ENCODE data around the gene ITIH6.
A peak's percentile ranks its signal among the peaks of the same experiment; 100 is the strongest.

ITIH6 gene

DNA sequence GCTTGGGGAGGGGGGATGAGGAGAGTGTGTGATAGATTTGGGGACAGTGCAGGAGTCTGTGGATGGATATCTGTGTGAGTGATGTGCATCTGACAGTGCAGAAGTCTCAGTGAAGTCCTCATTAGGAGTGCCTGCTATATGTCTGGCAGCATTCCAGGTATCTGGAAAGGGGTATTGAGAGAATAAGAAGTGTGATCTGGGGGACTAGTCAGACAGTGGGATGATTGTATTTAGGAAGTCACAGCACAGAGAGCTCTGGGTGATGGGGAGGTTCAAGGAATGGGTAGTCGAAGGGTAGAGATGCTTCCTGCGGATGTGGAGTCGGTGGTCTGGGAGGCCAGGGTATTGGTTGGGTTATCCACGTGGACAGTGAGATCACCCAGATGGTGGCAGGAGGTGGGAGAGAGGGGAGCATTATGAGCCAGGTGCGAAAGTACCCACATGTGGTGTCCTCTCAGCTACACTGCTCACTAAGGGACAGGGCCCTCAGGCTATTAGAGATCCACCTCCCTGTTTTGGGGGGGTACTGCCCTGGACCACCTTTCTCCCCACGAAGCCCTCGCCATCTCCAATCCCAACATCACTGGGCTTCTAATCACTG is 19.3 kb upstream of the ITIH6 start:
- TF ChIP-seq ZFX (IDR thresholded peaks at IDR 0.05): no peak
- TF ChIP-seq, protein P1, sequence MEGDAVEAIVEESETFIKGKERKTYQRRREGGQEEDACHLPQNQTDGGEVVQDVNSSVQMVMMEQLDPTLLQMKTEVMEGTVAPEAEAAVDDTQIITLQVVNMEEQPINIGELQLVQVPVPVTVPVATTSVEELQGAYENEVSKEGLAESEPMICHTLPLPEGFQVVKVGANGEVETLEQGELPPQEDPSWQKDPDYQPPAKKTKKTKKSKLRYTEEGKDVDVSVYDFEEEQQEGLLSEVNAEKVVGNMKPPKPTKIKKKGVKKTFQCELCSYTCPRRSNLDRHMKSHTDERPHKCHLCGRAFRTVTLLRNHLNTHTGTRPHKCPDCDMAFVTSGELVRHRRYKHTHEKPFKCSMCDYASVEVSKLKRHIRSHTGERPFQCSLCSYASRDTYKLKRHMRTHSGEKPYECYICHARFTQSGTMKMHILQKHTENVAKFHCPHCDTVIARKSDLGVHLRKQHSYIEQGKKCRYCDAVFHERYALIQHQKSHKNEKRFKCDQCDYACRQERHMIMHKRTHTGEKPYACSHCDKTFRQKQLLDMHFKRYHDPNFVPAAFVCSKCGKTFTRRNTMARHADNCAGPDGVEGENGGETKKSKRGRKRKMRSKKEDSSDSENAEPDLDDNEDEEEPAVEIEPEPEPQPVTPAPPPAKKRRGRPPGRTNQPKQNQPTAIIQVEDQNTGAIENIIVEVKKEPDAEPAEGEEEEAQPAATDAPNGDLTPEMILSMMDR (conservative IDR thresholded peaks at IDR 0.05): no peak
- H3K27ac ChIP-seq: no peak overlapping the region

- TF ChIP-seq, protein P1 (conservative IDR thresholded peaks at IDR 0.05): no peak
- TF ChIP-seq ZFX (IDR thresholded peaks at IDR 0.05): no peak
- H3K27ac ChIP-seq: no peak overlapping the region
These were observed 14.3 kb upstream of the ITIH6 start for GRCh38 chrX:54812306-54812705.

GRCh38 chrX:54811301-54811885 is 13.3 kb upstream of the ITIH6 start:
- TF ChIP-seq ZFX (IDR thresholded peaks at IDR 0.05): no peak
- TF ChIP-seq, protein P1 (conservative IDR thresholded peaks at IDR 0.05): no peak
- no peak overlapping the region for H3K27ac ChIP-seq

DNA sequence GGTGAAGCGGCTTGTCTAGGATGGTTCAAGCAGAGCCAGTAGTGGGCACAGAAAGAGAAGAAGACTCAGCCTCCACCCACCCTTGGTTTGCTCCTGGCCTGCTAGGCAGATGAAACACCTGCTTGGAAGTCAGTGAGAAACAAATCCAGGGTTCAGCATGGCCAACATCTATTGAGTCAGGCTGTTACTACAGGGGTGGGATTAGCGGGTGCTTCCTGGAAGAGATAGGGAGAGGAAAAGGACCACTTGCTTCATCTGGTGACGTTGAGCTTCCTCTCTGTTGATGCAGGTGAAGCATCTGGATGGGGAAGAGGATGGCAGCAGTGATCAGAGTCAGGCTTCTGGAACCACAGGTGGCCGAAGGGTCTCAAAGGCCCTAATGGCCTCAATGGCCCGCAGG is 12.5 kb upstream of the ITIH6 start:
- no peak overlapping the region for H3K27ac ChIP-seq
- TF ChIP-seq ZFX (IDR thresholded peaks at IDR 0.05): no peak
- TF ChIP-seq, protein P1 (conservative IDR thresholded peaks at IDR 0.05): no peak

DNA sequence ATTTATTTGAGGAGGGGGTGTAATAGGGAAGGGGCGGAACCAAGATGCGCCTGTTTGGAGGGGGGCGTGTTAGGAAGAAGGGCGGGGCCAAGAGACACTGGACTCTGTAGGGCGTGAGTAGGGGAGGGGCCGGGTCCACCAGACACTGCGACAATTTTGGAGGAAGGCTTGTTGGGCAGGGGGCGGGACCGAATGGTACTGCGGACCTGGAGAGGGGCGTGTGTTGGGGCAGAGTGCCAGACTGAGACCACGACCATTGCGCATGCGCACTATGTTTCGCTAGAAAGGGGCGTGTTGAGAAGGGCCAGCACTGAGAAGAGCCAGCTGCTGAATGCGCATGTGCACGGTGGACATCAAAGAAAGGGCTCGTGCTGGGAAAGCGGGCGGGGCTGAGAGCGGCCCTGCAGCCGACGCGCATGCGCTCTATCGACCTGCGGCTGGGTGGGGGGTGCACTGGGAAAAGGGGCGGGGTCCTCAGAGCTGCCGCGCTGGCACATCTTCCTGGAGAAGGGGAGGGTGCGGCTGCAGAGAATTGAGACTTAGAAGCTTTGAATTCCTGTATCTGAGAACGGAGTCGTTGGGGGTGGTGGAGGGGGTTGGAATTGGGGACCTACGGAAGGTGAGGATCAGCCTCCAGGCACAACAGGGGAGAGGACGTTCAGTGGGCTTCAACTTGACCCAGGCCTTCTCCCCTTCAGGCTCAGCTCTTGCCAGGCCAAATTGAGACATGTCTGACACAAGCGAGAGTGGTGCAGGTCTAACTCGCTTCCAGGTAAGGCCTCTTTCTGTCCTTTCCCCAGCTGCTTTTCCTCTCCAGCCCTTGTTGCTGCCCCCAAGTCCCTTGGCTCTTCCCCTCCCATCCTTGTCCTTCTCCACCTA is 10.8 kb upstream of the ITIH6 start:
- H3K27ac ChIP-seq: peak overlapping the region; percentile 80
- TF ChIP-seq, protein P1 (conservative IDR thresholded peaks at IDR 0.05): no peak
- no peak for TF ChIP-seq ZFX (IDR thresholded peaks at IDR 0.05)

- TF ChIP-seq, protein P1 (conservative IDR thresholded peaks at IDR 0.05): no peak
- TF ChIP-seq ZFX (IDR thresholded peaks at IDR 0.05): no peak
- peak overlapping the region; percentile 80 for H3K27ac ChIP-seq
These were observed 10.1 kb upstream of the ITIH6 start for GRCh38 chrX:54808109-54808604.

Measured in C4-2B (cell line).